ENCODE data around the gene GPAT2.
"Not testable (repeated sequence)": the region's sequence is repeated elsewhere in the genome, so short reads cannot be mapped to it uniquely, and the experiment has no call there.

GPAT2 gene

GRCh38 chr2:96064760-96065159, 30.0 kb upstream of the GPAT2 start:
- not testable (repeated sequence) for FAIRE-seq

- not testable (repeated sequence) for FAIRE-seq
Observed at GRCh38 chr2:96064047-96064675, 29.4 kb upstream of the GPAT2 start.

- not testable (repeated sequence) for FAIRE-seq
Observed at GRCh38 chr2:96063116-96063899, 28.6 kb upstream of the GPAT2 start.

- not testable (repeated sequence) for FAIRE-seq
Observed at GRCh38 chr2:96062483-96062882, 27.8 kb upstream of the GPAT2 start.

GRCh38 chr2:96061901-96062300, 27.2 kb upstream of the GPAT2 start:
- FAIRE-seq, result not testable (repeated sequence)

- not testable (repeated sequence) for FAIRE-seq
Observed at GRCh38 chr2:96061197-96061817, 26.6 kb upstream of the GPAT2 start.

- FAIRE-seq, result not testable (repeated sequence)
Observed at GRCh38 chr2:96060325-96060724, 25.6 kb upstream of the GPAT2 start.

- not testable (repeated sequence) for FAIRE-seq
Observed at GRCh38 chr2:96059443-96059842, 24.7 kb upstream of the GPAT2 start.

- FAIRE-seq, result not testable (repeated sequence)
Observed at GRCh38 chr2:96055830-96056229, 21.1 kb upstream of the GPAT2 start.

- not testable (repeated sequence) for FAIRE-seq
Observed at GRCh38 chr2:96054537-96054936, 19.8 kb upstream of the GPAT2 start.

- not testable (repeated sequence) for FAIRE-seq
Observed at GRCh38 chr2:96053385-96053784, 18.7 kb upstream of the GPAT2 start.

GRCh38 chr2:96052632-96053031, 17.9 kb upstream of the GPAT2 start:
- FAIRE-seq, result not testable (repeated sequence)

GRCh38 chr2:96049917-96050262, 15.2 kb upstream of the GPAT2 start:
- not testable (repeated sequence) for FAIRE-seq

- not testable (repeated sequence) for FAIRE-seq
Observed at GRCh38 chr2:96049049-96049916, 14.6 kb upstream of the GPAT2 start.

- not testable (repeated sequence) for FAIRE-seq
Observed at GRCh38 chr2:96035554-96035953, 838 bp upstream of the GPAT2 start.

- not testable (repeated sequence) for FAIRE-seq
Observed at GRCh38 chr2:96033997-96034396, 719 bp downstream of the GPAT2 start.

GRCh38 chr2:96027725-96028325, 6.9 kb downstream of the GPAT2 start:
- not testable (repeated sequence) for FAIRE-seq

GRCh38 chr2:96025755-96026154, 9.0 kb downstream of the GPAT2 start:
- not testable (repeated sequence) for FAIRE-seq

GRCh38 chr2:96025194-96025492, 9.6 kb downstream of the GPAT2 start:
- FAIRE-seq, result no peak

GRCh38 chr2:96024336-96025193, 10.2 kb downstream of the GPAT2 start:
- no peak for FAIRE-seq

GRCh38 chr2:96023701-96024100, 11.0 kb downstream of the GPAT2 start:
- FAIRE-seq, result not testable (repeated sequence)

Data from islet of Langerhans (tissue), 1 donor.